DOHH2 (cell line): Measurements from ENCODE around the gene ZFPM1.

Experiments used
- EZH2phosphoT487 ChIP-seq: fragments of 200-600 bp; sonication (generic); IDR thresholded peaks from 2 replicates; pipeline ENCODE4 v1.6.1; 2017; ENCODE audit warnings: borderline replicate concordance, mild to moderate bottlenecking, antibody characterized with exemption, low read length, moderate library complexity, mixed read lengths
- TF ChIP-seq, protein P1 (sequence below): fragments of 200-600 bp; sonication (generic); IDR thresholded peaks from one replicate; pipeline ENCODE4 v1.5.1; 2014; ENCODE audit warnings: antibody characterized with exemption, mild to moderate bottlenecking, low read depth, low read length; ENCODE audit not compliant: poor library complexity, severe bottlenecking

GRCh38 chr16:88431651-88432050 is 21.4 kb upstream of the ZFPM1 start:
- TF ChIP-seq, protein P1, sequence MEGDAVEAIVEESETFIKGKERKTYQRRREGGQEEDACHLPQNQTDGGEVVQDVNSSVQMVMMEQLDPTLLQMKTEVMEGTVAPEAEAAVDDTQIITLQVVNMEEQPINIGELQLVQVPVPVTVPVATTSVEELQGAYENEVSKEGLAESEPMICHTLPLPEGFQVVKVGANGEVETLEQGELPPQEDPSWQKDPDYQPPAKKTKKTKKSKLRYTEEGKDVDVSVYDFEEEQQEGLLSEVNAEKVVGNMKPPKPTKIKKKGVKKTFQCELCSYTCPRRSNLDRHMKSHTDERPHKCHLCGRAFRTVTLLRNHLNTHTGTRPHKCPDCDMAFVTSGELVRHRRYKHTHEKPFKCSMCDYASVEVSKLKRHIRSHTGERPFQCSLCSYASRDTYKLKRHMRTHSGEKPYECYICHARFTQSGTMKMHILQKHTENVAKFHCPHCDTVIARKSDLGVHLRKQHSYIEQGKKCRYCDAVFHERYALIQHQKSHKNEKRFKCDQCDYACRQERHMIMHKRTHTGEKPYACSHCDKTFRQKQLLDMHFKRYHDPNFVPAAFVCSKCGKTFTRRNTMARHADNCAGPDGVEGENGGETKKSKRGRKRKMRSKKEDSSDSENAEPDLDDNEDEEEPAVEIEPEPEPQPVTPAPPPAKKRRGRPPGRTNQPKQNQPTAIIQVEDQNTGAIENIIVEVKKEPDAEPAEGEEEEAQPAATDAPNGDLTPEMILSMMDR = no peak
- no peak for TF ChIP-seq EZH2phosphoT487
